ENCODE results near the gene TMEM14B.

GRCh38 chr6:10742251-10742650 is 5.4 kb upstream of the TMEM14B start:
- TF ChIP-seq POLR2A (IDR thresholded peaks at IDR 0.05; ENCODE audit: low read length) (no peak), RNF2 (IDR thresholded peaks at IDR 0.05; ENCODE audit: borderline replicate concordance, low read depth) (no peak), BHLHE40 (IDR thresholded peaks at IDR 0.05; ENCODE audit: low read depth, low read length) (no peak), CTCF (IDR thresholded peaks at IDR 0.05) (no peak), CBX8 (IDR thresholded peaks at IDR 0.05) (no peak), RARB (CRISPR knock-in tag; IDR thresholded peaks at IDR 0.05) (no peak), JUN (IDR thresholded peaks at IDR 0.05) (no peak), ZFP36 (IDR thresholded peaks at IDR 0.05; ENCODE audit: borderline replicate concordance, partially characterized antibody) (no peak), CHD2 (IDR thresholded peaks at IDR 0.05; ENCODE audit: low read length, partially characterized antibody) (no peak), JUNB (IDR thresholded peaks at IDR 0.05) (no peak), BCL3 (IDR thresholded peaks at IDR 0.05) (no peak)
